NCI-H1092 (cell line): ENCODE data around the gene TECTA.
"Not testable (repeated sequence)": the region's sequence is repeated elsewhere in the genome, so short reads cannot be mapped to it uniquely, and the experiment has no call there.

Source experiments
- DNase-seq: peaks from one replicate; lab custom pipeline; 2025; lab: John Stamatoyannopoulos, UW

TECTA gene

DNA sequence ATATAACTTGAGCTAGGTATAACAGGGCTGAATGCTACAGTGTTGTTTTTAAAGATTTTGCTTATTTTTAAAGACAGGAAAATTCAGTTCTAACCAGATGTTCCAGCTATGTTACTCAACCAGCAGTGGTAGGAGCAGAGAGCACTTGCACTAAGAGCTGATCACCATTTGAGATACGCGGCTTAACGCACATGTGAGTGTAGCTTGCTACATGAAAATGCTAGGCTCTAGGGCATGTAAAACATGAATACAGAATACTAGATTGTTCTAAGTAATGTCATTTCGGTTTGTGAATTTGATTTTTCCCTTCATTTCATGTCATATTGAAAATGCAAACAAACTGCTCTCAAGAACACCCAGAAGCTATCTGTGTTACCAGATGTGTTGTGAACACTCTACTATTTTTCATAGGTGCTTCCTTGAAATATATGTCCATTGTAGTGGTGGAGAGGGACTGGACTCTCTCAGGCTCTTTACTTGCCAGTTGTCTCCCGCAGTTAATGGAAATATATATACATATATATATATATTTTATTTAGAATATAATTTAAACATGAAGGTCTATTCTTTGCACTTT lies 10.8 kb upstream of the TECTA start:
- DNase-seq = no peak

GRCh38 chr11:121091492-121092152 lies 9.4 kb upstream of the TECTA start:
- no peak for DNase-seq

DNA sequence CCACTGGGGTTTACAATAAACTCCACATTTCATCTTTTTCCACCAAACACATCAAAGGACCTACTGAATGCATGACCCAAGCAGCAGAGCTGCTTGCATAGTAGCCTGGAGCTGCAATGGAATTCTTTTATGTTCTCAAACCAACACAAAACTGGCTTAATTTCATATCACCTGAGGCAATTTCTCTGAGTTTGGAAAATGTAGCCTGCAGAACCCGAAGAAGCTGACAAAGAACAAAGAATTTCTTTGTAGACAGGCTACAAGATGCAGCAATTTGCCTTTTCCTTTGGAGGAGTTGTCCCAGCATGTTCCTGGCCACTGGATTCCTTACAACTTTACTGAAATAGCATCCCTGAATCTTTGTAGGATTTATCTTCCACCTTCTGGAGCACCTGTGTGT lies 5.5 kb upstream of the TECTA start:
- no peak for DNase-seq

DNA sequence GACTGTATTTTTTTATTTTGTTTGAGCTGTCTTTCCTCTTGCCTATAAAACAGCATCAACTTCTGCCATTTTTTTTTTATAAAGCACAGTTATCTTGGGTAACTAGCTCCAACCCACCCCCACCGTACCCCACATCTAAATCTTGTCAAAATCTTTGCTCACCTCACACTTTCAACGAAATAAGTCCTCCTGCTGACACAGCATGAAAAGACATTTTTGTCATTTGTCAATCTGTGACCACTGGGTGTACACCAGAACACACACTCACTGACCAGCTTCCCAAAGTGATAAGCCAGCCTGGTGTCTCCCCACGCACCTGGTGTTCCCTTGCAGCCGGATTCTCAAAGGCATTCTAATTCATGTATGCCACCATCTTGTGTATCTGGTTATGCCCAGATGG lies 1.7 kb upstream of the TECTA start:
- DNase-seq = no peak

DNA sequence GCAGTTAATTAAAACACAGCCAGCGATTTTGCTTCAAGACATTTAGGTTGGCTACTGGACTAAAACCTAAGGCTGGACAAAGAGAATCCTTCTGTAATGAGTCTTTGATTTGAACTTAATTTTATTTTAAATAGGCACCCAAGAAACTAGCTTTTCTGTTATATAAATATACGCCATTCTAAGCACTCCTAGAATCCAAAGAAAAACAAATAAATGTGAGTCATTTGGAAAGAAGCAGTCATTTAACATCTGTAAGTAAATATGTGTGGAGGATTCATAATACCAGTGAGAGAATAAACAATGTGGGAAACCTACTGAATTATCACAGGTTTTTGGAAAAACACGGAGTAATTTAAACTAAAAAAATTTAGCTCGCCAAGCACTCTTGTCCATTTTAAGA lies 1.2 kb upstream of the TECTA start:
- DNase-seq = no peak

DNA sequence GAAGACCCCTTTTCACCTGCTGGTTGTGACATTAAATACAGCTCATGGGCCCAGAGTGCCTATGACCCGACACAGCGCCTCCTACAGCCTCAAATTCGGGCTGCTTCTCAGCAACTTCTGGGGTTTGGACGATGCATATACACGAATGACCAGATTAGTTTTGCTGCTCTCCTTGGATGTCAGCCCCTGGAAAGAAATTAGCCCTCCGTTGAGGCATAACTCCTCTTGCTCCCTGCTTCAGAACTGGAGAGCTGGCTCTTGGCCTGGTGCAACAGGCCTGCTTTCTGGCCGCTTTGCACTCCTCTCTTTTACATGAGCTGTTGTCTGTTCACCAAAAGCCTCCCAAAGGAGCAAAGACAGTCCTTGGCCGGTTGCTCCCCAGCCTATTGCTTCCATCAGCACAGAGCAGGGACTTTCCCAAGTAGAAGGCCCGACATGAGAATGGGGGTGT lies 3.3 kb downstream of the TECTA start:
- DNase-seq = no peak

DNA sequence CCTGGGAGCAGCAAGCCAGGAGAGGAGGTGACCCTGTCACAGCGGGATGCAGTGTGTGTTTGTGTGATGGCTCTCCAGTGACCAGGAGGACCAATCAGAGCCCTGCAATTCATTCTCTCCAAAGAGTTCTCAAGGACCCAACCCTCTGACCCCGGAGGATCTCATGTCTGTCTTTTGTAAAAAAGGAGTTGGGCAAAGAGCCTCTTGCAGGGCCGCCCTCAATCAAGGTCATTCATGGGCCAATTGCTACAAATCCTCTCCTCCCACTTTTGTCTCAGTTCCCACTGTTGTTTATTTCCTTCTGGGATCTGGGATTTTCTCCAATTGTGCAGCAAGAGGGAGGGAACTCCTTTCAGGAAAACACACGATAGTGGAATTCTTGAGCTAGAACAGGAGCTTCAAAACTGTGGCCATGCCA lies 4.0 kb downstream of the TECTA start:
- no peak for DNase-seq

DNA sequence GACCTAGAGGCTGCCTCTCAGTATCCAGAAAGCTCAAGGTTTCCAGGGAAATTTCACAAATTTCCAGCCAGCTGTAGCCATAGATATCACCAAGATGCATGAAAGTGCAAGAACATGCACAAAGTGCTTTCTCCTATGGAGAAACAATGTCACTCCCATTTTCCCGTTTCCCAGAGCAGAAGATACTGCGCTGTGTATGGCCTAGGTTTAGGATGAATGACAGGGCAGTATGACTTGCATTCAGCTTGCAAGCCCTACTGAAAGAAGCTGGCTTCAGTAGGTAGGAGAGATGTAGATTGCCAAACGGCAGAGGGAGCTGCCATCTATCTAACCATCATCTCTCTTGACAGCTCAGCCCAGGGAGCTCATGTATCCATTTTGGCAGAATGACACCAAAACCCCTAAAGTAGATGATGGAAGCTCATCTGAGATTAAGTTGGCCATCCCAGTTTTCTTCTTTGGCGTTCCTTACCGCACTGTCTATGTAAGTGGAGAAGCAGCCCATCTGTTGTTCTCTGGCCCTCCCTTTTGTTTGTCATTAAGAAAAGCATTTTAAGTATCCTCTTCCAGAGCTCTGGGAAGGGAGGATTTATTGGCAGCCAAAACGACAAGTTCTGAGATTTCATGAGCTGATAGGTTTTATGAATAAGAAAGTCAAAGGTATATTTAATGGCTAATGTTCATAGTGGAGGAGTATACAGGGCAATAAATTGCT lies 4.6 kb downstream of the TECTA start:
- DNase-seq = no peak

- DNase-seq = no peak
Measured at GRCh38 chr11:121106812-121107211, 5.8 kb downstream of the TECTA start.

DNA sequence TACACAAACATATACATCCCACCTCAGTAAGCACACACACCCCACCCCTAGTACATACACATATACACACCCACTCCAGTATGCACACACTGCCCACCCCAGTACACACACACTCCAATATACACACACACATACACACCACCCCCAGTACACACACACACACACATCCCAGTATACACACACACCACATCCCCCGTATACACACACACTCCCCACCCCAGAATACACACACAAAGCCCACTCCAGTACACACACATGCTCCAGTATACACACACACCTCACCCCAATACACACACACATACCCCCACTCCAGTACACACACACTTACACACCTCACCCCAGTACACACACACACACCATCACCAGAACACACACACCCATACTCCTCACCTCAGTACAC lies 7.4 kb downstream of the TECTA start:
- DNase-seq = no peak

- no peak for DNase-seq
Measured at GRCh38 chr11:121109471-121109870, 8.4 kb downstream of the TECTA start.

DNA sequence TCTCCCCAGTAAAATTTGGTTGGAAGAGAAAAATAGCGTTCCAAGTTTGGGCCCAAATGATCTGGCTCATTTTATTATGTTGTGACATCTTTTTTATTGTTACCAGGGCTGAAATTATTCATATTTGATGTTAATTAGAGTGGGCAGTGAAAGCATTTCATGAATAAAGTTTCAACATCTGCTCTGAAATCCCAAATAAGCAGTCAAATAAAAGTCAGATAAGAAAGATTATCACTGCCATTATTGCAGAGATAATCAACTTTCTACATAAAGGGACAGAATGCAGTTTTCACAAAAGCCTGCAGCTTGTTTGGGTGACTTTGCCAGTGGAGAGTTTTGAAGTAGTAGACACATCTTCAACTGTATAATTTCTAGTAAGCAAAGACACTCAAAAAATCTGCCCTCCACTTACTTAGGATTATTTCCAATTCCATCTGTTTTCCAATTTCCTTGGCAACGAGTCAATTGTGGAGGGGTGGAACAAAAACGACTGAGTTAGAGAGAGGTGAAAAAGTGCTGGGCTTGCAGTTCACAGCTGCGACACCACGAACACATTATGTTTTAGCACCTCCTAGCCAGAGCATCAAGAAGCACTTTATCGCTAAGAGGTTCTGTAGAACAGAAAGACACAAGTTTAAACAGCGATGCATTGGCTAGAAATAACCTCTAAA lies 9.0 kb downstream of the TECTA start:
- no peak for DNase-seq

GRCh38 chr11:121110871-121111724 lies 10.1 kb downstream of the TECTA start:
- DNase-seq = no peak

DNA sequence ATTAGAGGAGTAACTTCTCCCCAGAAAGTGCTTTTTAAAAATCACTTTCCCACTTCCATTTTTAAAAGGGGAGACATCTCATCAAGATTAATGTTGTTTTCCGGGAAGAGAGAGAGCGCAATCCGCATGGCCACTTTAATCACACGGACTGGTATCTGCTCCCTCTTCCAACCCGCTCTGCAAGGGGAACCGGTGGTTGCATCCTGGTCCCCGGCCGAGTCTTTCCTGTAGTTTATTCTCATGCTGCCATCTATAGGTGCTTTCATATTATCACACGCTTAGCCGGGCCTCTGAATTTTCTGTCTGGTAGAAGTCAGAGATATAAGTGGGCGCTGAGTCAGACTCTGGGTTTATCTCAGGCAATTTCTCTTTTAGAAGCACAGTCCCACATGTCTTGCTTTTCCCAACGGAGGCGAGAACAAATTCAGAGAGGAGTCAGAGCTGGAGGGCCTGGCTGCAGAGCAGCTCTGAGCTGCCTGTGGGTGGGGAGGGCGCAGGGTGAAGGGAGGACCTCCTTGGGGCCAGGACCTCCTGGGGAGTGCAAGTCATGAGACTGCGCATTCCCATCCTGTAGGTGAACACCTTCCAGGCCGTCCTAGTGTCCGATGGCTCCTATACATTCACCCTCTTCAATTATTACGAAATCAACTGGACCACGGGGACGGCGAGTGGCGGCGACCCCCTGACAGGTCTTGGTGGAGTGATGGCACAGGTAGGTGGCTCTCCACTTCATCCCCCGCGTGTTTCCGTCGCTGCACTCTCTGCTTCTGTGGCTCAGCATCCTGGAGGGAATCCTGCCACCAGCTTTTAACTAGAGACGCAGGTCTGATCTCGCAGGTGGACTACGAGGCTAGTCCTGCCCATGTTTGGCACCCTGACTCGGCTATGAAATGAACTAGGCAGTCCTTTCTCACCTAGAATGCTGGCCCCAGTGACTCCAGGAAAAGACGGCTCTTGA lies 11.7 kb downstream of the TECTA start:
- DNase-seq = peak; percentile 70

GRCh38 chr11:121113611-121114010 lies 12.6 kb downstream of the TECTA start:
- no peak for DNase-seq

GRCh38 chr11:121115024-121115423 lies 14.0 kb downstream of the TECTA start:
- DNase-seq = not testable (repeated sequence)

GRCh38 chr11:121117788-121118187 lies 16.7 kb downstream of the TECTA start:
- DNase-seq = no peak

GRCh38 chr11:121119440-121119839 lies 18.4 kb downstream of the TECTA start:
- DNase-seq = no peak

- no peak for DNase-seq
Measured at GRCh38 chr11:121122328-121122727, 21.3 kb downstream of the TECTA start.

DNA sequence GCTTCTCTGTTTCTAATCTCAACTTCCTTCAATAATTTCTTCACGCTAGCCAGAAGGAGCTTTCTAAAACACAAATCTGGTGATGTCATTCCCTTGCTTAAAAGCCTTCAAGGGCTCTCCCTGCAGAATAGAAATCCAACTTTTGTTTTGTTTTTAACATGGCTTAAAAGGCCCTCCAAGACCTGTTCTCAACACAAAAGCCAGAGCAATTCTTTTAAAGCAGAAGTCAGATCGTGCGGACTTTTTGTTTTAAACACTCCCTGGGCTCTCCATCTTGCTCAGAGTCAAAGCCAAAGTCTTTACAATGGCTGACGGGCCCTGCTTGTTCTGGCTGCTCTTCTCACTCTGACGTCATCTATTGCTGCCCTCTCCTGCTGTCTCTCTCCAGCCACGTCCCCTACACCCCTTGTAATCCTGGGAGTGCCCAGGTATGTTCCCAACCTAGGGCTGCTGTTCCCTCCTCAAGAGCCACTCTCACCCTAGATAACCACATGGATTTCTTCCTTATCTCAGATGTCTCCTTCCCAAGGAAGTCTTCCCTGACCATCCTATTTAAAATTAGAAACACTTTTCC lies 22.5 kb downstream of the TECTA start:
- no peak for DNase-seq
